Lower leg skin (tissue), 4 donors: ENCODE results near the gene SMIM8. TPM values are rescaled to one million over a fixed set of nuclear protein-coding genes. Genes with fewer than 3 reads are reported as not detected.
"Not testable (repeated sequence)": the region's sequence is repeated elsewhere in the genome, so short reads cannot be mapped to it uniquely, and the experiment has no call there.

Source experiments
- DNase-seq, 2 donors: peaks; one replicate each; pipeline ENCODE4 v3.0.0-alpha.2; 2019; ENCODE audit warnings: low spot score in 2 of 2
- H3K4me3 ChIP-seq: fragments of 200-600 bp; sonication (generic); 2 replicates; pipeline ENCODE4 v1.5.1; 2017; ENCODE audit warnings: mild to moderate bottlenecking, low read depth; ENCODE audit not compliant: poor library complexity, severe bottlenecking
- CTCF ChIP-seq, 3 donors: fragments of 450-650 bp; IDR thresholded peaks; one replicate each; pipeline ENCODE4 v1.5.1; 2016; ENCODE audit warnings: antibody characterized with exemption in 3 of 3, mild to moderate bottlenecking in 3 of 3, moderate library complexity in 2 of 3
- POLR2A ChIP-seq, 2 donors: fragments of 450-650 bp; IDR thresholded peaks; one replicate each; pipeline ENCODE4 v1.6.1; 2016 to 2017; ENCODE audit warnings: antibody characterized with exemption in 2 of 2, mild to moderate bottlenecking in 1 of 2, moderate library complexity in 1 of 2
- WGBS, 2 donors: methylation state at CpG; one replicate each; pipeline ENCODE4 v1.1.5; 2018; 5-methylcytosine and 5-hydroxymethylcytosine counted together
- intact Hi-C: fragments of 100-400 bp; cut with DNase I; formaldehyde crosslinking; loops from one replicate; pipeline ENCODE4 v1.15.0; 2023; ENCODE audit warnings: low total_unique reads
- total RNA-seq, 4 donors: library from RNA; depleted of rRNA; stranded (reverse); fragments of >200 nt; gene quantifications; one replicate each; pipeline ENCODE4 v1.1.0, GENCODE V29; 2016

The SMIM8 gene
- total RNA-seq, 4 donors from 2014 or later: 3.1 to 6.2 (median 4.5) TPM

DNA sequence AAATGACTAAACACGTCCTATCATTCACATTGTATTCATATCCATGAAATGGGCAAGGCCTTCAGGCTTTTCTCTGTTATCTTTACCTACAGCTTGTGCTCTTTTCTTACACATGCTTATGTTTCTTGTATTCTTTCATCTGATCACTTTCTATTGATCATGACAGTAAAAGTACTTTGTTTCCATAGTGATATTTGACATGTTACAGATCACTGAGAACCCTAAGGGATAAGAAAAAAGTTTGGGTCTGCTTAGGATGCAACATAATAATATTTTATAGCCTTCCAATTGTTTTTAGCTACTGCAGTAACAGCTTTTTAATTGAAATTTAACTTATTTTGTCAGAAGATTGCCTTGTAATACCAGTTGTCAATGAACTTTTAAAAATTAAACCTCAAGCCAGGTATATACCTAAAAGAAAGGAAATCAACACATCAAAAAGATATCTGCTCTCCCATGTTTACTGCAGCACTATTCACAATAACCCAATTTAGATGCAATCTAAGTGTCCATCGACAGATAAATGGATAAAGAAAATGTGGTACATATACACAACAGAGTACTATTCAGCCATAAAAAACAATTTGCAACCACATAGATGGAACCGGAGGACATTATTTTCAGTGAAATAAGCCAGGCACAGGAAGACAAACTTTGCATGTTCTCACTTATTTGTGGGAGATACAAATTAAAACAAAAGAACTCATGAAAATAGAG lies 3.0 kb upstream of the SMIM8 start:
- no peak overlapping the region for H3K4me3 ChIP-seq
- no peak for DNase-seq
- TF ChIP-seq POLR2A (IDR thresholded peaks at IDR 0.05) (no peak), CTCF (IDR thresholded peaks at IDR 0.05) (no peak)
- WGBS, 2 donors: 83 to 85% methylated on average over 3 of the region's 3 CpGs
- intact Hi-C loops: no loop called here

GRCh38 chr6:87323880-87324279 lies 1.5 kb downstream of the SMIM8 start:
- 97 to 100% methylated on average over 1 of the region's 1 CpG for WGBS, 2 donors

DNA sequence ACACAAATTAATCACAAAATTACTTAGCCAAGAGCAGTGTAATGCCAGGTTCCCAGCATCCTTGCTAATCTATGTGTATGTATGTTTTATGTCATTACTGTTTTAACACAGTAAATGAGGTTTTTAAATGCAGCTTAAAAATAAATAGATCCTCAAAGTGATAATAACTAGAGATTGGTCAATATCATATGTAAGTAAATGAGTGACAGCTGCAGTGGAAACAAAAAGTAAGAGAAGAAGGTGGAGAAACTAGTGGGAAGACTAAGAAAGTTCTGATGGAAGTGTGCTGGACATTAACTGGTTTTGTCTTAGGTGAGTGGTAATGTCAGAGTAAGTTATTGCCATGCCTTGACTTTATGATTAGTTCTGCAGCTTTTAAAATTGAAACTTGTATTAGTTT lies 8.6 kb downstream of the SMIM8 start:
- intact Hi-C loops: no loop called here
- TF ChIP-seq POLR2A (IDR thresholded peaks at IDR 0.05): no peak
- TF ChIP-seq CTCF (IDR thresholded peaks at IDR 0.05): no peak
- no peak overlapping the region for H3K4me3 ChIP-seq
- no peak for DNase-seq

More at GRCh38 chr6:87323880-87324279, 1.5 kb downstream of the SMIM8 start:
- H3K4me3 ChIP-seq, DNase-seq, intact Hi-C loops: not testable (repeated sequence)

DNA sequence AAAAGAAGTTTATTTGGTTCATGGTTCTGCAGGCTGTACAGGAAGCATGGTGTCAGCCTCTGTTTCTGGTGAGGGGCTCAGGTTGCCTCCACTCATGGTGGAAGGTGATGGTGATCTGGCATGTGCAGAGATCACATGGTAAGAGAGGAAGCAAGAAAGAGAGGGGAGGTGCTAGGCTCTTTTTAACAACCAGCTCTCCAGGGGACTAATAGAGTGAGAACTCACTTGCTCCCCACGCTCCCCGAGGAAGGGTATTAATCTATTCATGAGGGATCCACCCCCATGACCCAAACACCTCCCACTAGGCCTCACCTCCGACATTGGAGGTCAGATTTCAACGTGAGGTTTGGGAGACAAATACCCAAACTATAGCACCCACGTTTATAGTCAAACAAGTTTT lies 10.6 kb downstream of the SMIM8 start:
- no peak overlapping the region for H3K4me3 ChIP-seq
- intact Hi-C loops: no loop called here
- 78 to 84% methylated on average over 5 of the region's 5 CpGs for WGBS, 2 donors
- TF ChIP-seq CTCF (IDR thresholded peaks at IDR 0.05): no peak
- TF ChIP-seq POLR2A (IDR thresholded peaks at IDR 0.05): no peak
- no peak for DNase-seq

- 37 to 39% methylated on average over 3 of the region's 3 CpGs for WGBS, 2 donors
- no peak for TF ChIP-seq CTCF (IDR thresholded peaks at IDR 0.05)
- TF ChIP-seq POLR2A (IDR thresholded peaks at IDR 0.05): no peak
- no peak overlapping the region for H3K4me3 ChIP-seq
- intact Hi-C loops: no loop called here
- no peak for DNase-seq
These were observed 11.3 kb downstream of the SMIM8 start for GRCh38 chr6:87333591-87334181.

GRCh38 chr6:87334683-87335082 lies 12.3 kb downstream of the SMIM8 start:
- intact Hi-C loops: no loop called here
- no peak for DNase-seq
- 30 to 50% methylated on average over 1 of the region's 1 CpG for WGBS, 2 donors
- TF ChIP-seq CTCF (IDR thresholded peaks at IDR 0.05) (no peak), POLR2A (IDR thresholded peaks at IDR 0.05) (no peak)
- no peak overlapping the region for H3K4me3 ChIP-seq
